Hematopoietic multipotent progenitor cell treated with erythropoietin and hydrocortisone succinate and interleukin-3 and kit ligand, for 4 days (in vitro differentiated cells): ENCODE measurements around the gene ABTB2.

Experiments used
- DNase-seq: peaks from one replicate; pipeline ENCODE4 v3.0.0-alpha.2; 2015

ABTB2 gene

DNA sequence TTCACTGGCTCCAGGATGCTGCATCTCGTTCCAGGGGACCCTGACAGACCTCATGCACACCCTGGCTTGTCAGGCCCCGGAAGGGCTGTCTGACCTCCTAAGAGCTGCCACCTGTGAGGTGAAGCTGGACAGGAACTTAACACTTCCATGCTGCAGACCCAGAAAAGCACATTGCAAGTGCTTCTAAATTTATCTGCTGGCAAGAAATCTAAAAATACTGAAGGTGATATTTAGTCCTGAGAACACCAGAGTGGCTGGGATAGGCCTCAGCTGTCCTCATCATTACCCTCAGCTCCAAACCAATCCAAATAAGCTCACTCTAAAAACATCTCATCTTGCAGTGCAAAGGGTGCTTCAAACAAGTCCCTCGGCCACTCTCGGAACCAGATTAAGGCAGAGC lies 46.7 kb downstream of the ABTB2 start:
- DNase-seq, result no peak

DNA sequence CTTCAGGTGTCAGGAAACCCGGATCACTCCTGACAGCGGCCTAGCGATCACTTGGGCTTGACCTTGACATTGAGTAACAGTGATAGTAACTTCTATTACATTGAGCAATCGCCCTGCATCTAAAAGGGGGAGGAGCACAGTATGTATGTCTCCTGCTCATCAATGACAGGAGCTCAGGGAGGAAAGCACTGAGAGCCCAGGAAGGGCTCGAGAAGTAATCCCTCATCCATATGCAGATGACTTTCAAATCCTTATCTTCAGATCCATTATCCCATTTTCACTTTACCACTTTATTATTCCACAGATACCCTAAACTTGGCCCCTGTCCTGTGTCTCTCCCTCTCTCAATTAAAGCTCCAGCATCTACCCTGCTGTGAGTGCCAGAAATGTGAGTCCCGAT lies 47.8 kb downstream of the ABTB2 start:
- no peak for DNase-seq

DNA sequence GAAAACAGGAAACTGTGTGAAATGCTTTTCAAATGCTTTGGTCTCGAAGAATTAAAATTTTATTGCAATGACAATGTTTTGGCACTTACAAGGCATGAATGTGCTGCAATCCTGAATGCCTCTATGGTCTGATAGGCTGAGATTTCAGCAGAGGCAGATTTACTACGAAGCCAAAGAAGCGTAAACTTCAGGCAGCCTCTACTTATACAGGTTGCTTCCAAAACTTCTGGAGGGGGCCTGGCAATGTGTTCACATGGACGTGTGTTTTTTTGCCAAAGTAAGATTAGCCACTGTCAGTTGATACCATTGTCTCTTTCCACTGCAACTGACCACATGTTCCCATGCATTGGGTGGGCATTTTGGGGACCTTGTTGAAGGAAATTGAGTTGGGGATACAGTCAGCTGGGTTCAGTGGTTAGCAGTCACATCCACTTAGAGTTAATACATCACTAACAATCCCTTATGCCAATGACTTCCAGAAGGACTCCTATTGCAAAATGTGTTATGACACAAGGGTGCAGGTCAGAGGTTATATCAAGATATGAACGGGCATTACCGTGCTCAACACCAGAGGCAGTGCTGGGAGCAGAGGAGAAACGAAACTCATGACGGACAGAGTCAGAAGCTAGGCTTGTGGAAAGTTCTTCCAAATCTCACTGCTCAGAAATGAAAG lies 48.8 kb downstream of the ABTB2 start:
- no peak for DNase-seq

DNA sequence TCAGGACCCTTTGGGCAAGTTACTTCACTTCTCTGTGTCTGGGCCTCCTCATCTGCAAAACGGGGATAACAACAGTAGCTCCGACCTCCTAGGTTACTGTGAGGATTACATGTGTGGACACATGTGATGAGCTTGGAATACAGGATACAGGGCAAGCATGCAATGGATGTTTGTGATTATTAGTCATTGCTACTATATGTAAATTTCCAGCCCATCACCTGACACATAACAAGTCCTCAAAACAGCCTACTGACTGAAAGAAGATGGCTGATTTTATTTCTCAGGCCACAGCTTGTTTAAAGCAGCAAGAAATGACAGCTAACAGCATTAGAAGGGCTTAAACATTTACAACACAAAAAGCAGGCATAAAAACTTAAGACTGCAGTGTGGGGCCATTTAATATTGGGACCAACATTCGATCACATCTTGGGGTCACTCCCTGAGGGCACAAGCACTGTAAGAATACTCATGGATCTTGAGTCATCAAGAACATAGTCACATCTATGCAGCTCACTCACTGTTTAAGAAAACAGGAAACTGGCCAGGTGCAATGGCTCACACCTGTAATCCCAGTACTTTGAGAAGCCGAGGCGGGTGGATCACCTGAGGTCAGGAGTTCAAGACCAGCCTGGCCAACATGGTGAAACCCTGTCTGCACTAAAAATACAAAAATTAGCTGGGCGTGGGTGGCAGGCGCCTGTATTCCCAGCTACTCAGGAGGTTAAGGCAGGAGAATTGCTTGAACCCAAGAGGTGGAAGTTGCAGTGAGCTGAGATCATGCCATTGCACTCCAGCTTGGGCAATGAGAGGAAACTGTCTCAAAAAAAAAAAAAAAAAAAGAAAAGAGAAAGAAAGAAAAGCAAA lies 49.5 kb downstream of the ABTB2 start:
- no peak for DNase-seq

DNA sequence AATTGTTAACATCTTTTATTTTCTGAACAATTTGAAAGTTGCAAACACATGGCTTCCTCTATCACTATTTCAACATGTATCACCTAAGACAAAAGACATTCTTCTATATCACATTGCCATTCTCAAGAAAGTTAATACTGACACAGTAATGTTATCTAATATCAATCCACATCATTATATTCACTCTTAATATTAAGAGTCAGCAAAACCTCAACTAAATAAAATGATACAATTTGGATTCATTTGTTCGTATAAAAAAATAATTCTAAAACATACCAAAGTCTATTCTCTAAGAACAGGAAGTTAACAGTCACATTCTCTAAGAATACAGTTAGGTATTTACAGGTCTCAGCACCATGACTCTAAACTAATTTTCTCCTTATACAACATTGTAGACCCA lies 52.0 kb downstream of the ABTB2 start:
- no peak for DNase-seq

DNA sequence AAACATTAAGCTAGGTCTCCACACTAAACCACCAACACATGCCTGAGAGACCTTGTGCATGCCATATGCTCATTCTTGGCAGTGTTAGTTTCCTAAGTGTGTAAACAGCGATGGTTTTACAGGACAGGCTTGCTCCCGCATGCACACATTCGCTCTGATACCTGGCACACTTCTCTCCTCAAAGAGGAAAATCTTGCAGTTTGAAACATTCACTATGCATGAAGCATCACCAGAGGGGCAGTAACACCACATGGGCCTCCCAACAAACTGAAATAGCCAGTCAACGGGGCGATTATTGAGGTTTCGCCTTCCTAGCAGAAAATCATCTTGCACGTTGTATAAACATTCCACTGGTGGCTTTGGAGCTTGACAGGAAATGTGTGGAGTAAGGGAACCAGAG lies 52.6 kb downstream of the ABTB2 start:
- no peak for DNase-seq

DNA sequence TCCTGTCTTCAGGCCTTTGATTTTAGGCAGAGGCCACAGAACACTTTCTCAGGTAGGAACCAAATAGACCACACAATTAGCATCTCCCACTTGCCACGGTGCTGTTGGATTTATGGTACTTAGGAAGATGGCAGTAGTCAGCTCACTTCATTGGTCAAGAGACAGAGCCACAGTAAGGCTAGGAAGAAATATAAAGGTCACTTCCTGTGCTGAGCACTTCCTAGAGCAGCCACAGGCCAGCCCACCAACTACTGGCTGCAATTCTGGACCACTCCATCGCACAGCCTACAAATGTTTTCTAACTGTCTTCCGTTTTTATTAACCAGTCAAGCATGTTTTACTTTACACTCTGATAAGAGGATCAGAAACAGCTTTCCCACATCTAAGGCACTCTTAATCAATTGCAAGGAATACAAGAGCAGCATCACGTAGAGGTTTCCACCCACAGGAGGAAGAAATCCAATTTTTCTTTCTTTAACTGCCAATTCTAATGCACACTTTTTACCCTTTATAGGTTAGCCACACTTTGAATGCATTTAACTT lies 54.7 kb downstream of the ABTB2 start:
- no peak for DNase-seq

DNA sequence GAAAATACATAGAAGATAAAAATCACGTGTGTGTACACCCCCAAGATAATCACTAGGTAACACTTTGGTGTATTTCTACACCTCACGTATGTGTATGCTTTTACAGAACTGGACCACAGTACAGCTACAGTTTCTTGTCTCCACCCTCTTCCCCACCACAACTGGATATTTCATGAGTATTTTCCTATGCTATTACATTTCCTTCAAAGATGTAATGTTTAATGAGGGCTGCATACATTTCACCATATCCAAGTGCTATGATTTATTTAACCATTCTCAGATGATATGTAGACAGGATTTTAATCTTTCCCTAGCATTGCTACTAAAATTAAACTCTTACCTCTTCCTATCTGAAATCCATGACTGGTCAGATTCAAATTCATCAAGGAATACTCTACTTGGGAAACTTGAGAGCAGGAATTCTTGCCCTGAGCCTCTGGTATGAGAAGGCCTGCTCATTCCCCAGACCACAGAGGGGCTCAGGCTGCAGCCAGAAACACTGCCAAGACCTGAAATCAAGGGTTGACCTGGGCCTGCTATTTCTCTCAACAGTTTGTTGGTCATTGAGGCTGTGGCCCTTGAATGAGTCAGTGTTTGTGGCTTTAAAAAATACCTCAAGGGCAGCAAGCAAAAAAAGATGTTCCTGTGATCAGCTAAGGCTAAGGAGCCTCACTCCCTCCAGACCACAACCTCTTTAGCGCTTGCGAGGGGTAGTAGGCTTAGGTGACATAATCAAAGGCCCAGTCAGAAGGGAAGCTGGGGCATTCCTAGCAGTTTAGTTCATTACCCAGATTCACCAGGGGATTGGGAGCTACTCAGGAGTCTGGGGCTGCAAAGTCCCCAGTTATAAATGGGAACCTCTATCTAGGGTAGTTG lies 55.5 kb downstream of the ABTB2 start:
- peak; percentile 45 for DNase-seq

DNA sequence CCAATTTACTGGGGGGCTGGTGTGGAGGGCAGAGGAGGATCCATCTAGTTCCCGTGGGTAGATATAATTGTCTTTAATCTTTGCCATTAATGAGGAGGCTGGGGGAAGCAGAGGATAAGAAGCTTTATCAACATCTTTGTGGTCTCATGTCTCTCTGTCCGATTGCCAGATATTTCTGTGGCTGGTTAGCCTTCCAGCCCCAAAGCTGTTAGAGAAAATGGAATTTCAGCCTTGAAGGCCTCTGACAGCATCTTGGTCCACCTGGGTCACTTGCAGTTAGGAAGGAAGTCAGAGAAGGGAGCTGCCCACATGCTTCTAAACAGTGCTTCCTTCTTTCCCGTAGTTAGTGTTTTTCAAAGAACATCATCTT lies 56.9 kb downstream of the ABTB2 start:
- peak; percentile 44 for DNase-seq

DNA sequence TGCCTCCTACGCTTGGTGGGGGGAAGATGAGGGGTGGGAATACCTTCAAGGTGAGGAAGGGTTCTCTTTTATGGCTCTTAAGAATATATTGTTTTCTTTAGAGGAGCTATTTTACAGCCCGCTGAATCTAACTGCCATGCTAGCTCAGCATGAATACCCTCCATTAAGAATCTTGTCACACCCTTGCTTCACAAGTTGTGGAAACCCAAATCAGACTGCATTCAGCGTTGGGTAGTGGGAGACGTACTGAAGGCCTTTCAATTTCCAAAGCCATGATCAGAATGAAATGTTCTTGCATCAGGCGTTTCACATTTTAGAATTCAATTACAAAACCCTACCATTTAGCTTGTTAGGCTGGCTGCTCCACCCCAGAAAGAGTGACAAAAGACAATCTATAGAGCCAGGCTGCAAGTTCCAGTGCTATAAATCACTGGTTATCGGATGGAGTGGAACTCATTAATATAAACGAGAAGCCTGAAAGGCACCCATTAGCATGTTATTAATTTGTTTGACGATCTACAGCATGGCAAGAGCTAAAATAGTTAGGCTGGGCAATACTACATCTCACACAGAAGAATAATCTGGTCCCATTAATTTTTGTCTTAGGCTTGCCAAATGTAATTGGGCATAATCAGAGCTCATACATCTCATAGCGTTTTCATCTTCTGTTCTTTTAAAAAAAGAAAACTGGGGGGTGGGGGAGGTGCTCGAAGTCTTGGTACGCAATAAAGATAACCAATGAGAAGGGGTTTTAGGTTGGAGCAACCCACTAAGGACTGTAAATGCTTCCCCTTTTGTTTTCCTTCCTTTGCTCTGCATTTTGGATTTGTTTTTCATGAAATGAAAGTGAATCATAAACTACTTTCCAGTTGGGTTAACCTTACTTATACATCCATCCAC lies 57.5 kb downstream of the ABTB2 start:
- DNase-seq, result peak; percentile 58

DNA sequence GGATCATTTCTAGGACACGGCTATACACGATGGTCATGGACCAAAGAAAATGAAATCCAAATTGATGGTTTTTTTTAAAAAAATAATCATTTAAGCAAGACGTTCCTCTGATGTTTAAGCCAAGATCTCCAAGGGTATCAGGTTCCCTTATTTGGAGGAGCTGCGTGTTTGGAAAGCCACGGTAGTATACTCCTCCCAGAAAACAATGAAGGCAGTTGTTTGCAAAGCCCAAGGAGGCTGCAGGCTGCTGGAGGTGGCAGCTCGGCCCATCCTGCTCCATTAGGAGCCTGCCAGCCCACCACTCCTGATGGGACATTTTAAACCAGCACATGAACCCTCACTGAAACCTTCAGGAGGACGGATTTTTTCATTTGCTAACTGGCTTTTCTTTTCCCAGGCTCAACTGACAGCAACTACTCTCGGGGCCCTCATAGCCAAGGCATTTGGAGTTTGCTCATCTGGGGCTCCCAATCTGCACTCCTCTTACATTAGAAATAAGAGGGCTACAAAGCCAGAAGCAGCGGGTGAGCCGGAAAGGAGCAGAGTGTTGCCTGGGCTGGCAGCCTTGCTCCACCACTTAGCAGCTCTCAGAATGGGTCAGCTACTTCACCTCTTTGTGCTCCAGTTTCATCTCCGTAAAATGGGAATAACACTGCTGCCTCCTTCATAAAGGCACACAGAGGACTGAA lies 58.4 kb downstream of the ABTB2 start:
- DNase-seq, result no peak

DNA sequence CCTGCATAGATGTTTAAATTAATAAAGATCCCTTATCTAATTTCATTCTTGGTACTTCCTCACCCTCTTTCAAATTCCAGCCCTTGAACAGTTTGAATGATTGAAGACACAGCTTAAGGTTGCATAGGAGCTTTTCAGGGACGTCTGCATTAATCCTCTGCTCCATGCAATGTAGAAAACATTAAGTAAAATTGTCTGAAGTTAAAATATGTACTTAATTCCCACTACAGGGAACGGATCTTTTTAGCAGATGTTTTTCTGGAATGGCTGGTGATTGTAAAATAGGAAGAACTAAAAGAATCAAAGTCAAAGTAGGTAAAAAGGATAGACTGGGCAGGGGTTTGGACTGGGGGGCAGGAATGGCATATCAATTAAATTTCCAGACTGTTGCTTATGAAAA lies 58.9 kb downstream of the ABTB2 start:
- no peak for DNase-seq

DNA sequence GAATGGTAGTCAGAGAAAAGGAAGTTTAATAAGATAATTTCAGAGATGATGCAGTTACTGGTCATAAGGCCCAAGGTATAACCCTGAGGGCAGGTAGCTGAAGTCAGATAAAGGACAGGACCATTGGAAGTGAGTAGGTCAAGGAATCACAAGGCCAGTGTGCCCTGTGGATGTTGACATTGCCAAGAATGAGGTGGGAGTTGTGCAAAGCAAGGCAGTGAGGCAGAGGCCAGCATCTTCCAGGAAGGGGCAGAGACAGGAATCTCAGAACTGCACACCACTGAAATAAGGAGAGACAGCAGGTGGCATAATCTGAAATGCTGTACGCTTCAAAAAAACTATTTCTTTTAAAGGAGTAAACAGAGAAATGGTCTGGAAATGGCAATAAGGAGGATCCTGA lies 61.4 kb downstream of the ABTB2 start:
- DNase-seq, result no peak

DNA sequence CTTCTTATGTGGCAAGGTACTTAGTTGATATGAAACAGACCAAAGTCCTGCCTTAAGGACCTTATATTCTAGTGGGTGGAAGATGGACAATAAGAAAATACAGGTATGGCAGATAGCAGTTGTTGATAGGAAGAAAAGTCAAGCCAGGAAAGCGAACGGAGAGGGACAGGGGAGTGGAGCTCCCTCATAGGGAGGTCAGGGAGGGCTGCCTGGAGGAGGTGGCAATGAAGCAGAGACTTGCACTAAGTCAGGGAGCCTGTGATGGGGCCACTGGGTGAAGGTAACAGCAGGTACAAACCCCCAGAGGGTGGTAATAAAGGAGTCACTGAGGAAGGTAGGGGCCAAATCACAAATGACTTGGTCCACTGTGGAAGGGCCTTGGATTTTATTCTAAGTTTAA lies 65.3 kb downstream of the ABTB2 start:
- DNase-seq, result no peak

DNA sequence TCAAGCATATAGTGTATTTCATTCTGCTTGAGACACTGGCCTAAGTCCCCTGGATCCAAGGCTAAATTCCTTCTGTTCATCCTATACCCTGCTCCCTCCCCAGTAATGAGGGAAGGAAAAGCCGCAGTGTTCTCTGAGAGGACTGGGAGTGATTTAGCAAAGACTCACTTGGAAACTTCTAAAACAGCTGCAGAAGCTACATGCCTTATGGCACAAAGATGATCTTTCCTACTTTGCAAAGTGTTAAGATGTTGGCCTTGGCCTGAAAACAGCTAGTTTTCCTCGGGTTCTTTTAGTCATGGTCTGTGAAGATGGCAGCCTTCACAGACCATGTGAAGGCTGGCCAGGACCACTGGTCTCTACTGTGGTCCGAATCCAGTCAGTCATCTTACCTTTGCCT lies 65.7 kb downstream of the ABTB2 start:
- no peak for DNase-seq

DNA sequence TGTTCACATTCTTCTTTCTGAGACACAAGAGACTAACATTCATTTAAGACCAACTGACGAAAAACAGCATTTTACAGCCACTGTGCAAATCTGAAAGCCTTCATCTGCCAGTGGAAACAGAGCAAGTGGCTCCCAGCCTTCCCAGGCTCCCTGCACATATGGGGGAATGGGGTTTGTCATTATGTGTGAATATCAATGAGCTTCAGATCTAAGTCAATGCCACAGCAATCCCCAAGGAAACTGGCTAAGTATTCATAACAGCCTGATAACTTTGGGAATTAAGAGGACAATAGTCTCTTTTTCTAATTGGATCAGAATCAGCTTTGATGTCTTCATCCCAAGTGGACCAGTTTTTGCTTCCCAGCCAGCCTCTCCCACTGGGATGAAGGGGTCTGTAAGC lies 66.9 kb downstream of the ABTB2 start:
- DNase-seq, result no peak

DNA sequence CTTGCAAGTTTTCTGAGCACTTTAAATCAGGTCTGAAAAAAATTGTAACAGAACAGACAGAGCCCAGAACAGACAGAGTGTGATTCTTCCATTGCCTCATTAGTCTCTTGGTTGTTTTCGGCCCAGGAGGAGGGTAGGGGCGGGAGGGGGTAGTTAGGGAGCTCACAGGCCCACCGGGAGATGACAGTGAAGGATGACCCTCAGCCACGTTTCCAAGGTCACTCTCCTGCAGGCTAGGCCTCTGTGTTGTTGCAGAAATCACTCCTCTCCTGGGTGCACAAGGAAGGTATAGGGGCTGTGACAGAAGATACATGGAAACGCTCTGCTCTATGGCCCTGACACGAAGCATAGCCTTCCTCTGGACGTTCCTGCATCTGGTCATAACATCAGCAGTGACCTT lies 69.3 kb downstream of the ABTB2 start:
- DNase-seq, result no peak

DNA sequence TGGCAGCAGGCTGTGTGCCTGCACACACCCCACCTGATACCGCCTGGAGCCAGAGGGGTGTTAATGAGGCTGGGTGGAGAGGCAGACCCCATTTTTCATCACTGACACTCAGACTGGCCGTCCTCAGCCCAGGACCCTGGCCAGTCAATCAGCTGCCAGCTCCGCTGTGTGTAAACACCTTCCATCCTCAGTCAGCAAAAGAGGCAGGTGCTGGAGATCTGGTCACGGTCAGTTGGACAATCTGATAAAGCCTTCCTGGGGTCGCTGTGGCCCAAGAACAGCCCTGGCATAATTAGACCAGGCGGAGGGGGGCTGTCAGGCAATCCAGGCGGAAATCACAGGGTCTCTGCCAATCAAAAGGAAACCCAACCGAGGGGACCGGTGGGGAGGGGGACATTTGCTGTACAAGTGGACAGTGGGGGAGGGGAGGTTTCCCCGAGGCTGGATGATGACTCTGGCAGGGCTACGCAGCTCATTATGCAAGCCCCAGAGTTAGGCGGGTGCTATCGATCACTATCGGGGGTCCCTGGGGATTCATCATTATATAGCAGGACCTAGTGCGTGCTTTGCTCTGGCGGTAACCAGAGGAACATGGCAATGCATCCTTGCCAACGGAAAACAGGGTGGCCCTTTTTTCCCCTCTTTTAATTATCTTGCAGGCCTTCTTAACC lies 72.9 kb downstream of the ABTB2 start:
- DNase-seq, result no peak

DNA sequence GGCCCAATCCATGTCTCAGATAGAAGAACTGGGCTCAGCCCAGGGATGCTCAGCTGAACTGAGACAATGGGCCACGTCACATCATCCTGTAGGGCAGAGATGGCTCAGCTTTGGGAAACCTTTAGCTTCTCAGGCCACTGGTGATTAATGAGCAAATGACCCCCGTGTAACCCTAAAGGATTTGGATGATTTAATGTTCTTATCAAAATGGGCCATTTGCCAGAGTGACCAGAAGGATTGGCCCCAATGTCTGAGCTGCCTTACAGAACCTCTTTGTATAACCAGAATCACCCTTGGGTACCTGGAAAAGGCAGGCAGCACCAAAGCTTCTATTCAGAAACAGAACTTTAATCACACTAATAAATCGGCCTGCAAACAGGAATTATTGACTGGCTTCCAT lies 73.7 kb downstream of the ABTB2 start:
- no peak for DNase-seq

DNA sequence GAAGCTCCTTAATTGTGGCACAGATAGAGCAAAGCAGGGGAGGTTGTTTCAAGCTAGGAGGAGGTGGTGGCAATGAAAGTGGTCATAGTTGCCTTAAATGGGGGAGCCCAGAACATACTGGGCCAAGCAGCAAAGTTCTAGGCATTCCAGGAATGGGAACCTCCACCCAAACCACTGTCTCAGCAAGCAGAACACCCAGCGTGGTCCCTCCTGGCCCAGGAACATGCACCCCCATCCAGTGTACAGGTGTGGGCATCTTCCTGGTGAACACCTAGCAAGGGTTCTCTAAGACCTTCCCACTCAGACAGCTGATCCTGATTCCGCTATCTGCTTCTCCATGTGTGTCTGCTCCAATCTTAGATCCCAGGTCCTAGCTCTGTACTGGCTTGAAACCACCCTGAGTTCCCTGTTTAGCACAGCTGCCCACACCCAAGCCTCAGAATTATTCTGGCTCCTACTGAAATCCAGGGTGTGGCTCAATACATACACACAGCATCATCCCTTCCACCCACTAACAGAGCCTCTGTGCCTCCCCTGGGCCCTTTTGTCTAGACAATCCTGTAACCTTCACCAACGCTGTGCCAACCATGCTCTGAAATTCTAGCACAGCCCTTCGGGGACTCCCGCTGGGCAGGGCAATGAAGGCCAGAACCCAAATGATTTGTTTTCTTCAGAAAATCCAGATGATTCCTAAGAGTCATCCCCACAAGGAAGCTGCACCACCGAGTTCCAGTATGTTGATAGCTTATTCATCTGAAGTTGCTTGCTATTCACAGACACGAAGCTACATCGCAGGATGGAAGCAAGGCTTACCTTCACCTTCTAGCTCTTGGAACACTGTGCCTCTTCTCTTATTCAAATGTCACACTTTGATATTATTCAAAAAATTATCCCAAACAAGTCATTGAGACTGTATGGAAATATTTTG lies 76.6 kb downstream of the ABTB2 start:
- peak; percentile 15 for DNase-seq
